ENCODE results near the gene HS6ST2.

- TF ChIP-seq, protein P1, sequence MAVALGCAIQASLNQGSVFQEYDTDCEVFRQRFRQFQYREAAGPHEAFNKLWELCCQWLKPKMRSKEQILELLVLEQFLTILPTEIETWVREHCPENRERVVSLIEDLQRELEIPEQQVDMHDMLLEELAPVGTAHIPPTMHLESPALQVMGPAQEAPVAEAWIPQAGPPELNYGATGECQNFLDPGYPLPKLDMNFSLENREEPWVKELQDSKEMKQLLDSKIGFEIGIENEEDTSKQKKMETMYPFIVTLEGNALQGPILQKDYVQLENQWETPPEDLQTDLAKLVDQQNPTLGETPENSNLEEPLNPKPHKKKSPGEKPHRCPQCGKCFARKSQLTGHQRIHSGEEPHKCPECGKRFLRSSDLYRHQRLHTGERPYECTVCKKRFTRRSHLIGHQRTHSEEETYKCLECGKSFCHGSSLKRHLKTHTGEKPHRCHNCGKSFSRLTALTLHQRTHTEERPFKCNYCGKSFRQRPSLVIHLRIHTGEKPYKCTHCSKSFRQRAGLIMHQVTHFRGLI (tag by site-specific recombination; IDR thresholded peaks at IDR 0.05), result no peak
- TF ChIP-seq, protein P2, sequence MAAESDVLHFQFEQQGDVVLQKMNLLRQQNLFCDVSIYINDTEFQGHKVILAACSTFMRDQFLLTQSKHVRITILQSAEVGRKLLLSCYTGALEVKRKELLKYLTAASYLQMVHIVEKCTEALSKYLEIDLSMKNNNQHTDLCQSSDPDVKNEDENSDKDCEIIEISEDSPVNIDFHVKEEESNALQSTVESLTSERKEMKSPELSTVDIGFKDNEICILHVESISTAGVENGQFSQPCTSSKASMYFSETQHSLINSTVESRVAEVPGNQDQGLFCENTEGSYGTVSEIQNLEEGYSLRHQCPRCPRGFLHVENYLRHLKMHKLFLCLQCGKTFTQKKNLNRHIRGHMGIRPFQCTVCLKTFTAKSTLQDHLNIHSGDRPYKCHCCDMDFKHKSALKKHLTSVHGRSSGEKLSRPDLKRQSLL (tag by site-specific recombination; IDR thresholded peaks at IDR 0.05), result no peak
- TF ChIP-seq ZNF335 (tag by site-specific recombination; conservative IDR thresholded peaks at IDR 0.05) (no peak), ZNF549 (tag by site-specific recombination; IDR thresholded peaks at IDR 0.05) (no peak)
- TF ChIP-seq, protein P3, sequence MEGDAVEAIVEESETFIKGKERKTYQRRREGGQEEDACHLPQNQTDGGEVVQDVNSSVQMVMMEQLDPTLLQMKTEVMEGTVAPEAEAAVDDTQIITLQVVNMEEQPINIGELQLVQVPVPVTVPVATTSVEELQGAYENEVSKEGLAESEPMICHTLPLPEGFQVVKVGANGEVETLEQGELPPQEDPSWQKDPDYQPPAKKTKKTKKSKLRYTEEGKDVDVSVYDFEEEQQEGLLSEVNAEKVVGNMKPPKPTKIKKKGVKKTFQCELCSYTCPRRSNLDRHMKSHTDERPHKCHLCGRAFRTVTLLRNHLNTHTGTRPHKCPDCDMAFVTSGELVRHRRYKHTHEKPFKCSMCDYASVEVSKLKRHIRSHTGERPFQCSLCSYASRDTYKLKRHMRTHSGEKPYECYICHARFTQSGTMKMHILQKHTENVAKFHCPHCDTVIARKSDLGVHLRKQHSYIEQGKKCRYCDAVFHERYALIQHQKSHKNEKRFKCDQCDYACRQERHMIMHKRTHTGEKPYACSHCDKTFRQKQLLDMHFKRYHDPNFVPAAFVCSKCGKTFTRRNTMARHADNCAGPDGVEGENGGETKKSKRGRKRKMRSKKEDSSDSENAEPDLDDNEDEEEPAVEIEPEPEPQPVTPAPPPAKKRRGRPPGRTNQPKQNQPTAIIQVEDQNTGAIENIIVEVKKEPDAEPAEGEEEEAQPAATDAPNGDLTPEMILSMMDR (tag by site-specific recombination; IDR thresholded peaks at IDR 0.05), result no peak
- TF ChIP-seq, protein P4, sequence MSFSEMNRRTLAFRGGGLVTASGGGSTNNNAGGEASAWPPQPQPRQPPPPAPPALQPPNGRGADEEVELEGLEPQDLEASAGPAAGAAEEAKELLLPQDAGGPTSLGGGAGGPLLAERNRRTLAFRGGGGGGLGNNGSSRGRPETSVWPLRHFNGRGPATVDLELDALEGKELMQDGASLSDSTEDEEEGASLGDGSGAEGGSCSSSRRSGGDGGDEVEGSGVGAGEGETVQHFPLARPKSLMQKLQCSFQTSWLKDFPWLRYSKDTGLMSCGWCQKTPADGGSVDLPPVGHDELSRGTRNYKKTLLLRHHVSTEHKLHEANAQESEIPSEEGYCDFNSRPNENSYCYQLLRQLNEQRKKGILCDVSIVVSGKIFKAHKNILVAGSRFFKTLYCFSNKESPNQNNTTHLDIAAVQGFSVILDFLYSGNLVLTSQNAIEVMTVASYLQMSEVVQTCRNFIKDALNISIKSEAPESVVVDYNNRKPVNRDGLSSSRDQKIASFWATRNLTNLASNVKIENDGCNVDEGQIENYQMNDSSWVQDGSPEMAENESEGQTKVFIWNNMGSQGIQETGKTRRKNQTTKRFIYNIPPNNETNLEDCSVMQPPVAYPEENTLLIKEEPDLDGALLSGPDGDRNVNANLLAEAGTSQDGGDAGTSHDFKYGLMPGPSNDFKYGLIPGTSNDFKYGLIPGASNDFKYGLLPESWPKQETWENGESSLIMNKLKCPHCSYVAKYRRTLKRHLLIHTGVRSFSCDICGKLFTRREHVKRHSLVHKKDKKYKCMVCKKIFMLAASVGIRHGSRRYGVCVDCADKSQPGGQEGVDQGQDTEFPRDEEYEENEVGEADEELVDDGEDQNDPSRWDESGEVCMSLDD (tag by site-specific recombination; IDR thresholded peaks at IDR 0.05), result no peak
Observed at GRCh38 chrX:132748268-132748667, 210.2 kb downstream of the HS6ST2 start.
